HEK293 (cell line): ENCODE measurements around the gene ENGASE.

ENCODE experiments used
- GLIS1 ChIP-seq: fragments of 450-650 bp; formaldehyde crosslinking; IDR thresholded peaks from 2 replicates; pipeline ENCODE4 v1.5.1; 2016; ENCODE audit warnings: missing biosample characterization, missing genetic modification characterization
- KLF1 ChIP-seq: fragments of 450-650 bp; formaldehyde crosslinking; IDR thresholded peaks from 2 replicates; pipeline ENCODE4 v1.5.1; 2016; ENCODE audit warnings: missing biosample characterization, missing genetic modification characterization
- OSR2 ChIP-seq: fragments of 450-650 bp; formaldehyde crosslinking; IDR thresholded peaks from 2 replicates; pipeline ENCODE4 v1.5.1; 2016; ENCODE audit warnings: missing biosample characterization, missing genetic modification characterization
- YY1 ChIP-seq: fragments of 450-650 bp; formaldehyde crosslinking; IDR thresholded peaks from 2 replicates; pipeline ENCODE4 v1.5.1; 2018; ENCODE audit warnings: missing biosample characterization, missing genetic modification characterization
- ZNF138 ChIP-seq: fragments of 450-650 bp; formaldehyde crosslinking; IDR thresholded peaks from 2 replicates; pipeline ENCODE4 v1.5.1; 2016; ENCODE audit warnings: missing biosample characterization, missing genetic modification characterization, borderline replicate concordance
- ZNF366 ChIP-seq: fragments of 450-650 bp; formaldehyde crosslinking; conservative IDR thresholded peaks from 2 replicates; pipeline ENCODE4 v1.5.1; 2016; ENCODE audit warnings: missing biosample characterization, missing genetic modification characterization
- ZNF529 ChIP-seq: fragments of 450-650 bp; formaldehyde crosslinking; IDR thresholded peaks from 2 replicates; pipeline ENCODE4 v1.5.1; 2017; ENCODE audit warnings: missing genetic modification characterization, missing biosample characterization; ENCODE audit not compliant: insufficient replicate concordance
- ZNF660 ChIP-seq: fragments of 450-650 bp; IDR thresholded peaks from 2 replicates; pipeline ENCODE4 v1.5.1; 2018; ENCODE audit warnings: missing biosample characterization, mild to moderate bottlenecking, missing genetic modification characterization
- TF ChIP-seq, protein P1 (sequence below): fragments of 450-650 bp; formaldehyde crosslinking; IDR thresholded peaks from 2 replicates; pipeline ENCODE4 v1.5.1; 2016; ENCODE audit warnings: missing biosample characterization, missing genetic modification characterization
- TF ChIP-seq, protein P2 (sequence below): fragments of 450-650 bp; formaldehyde crosslinking; IDR thresholded peaks from 2 replicates; pipeline ENCODE4 v1.5.1; 2016; ENCODE audit warnings: missing biosample characterization, missing genetic modification characterization
- TF ChIP-seq, protein P3 (sequence below): fragments of 450-650 bp; formaldehyde crosslinking; IDR thresholded peaks from 2 replicates; pipeline ENCODE4 v1.5.1; 2016; ENCODE audit warnings: missing biosample characterization, missing genetic modification characterization
- TF ChIP-seq, protein P4 (sequence below): fragments of 450-650 bp; formaldehyde crosslinking; IDR thresholded peaks from 2 replicates; pipeline ENCODE4 v1.5.1; 2016; ENCODE audit warnings: missing biosample characterization, missing genetic modification characterization

DNA sequence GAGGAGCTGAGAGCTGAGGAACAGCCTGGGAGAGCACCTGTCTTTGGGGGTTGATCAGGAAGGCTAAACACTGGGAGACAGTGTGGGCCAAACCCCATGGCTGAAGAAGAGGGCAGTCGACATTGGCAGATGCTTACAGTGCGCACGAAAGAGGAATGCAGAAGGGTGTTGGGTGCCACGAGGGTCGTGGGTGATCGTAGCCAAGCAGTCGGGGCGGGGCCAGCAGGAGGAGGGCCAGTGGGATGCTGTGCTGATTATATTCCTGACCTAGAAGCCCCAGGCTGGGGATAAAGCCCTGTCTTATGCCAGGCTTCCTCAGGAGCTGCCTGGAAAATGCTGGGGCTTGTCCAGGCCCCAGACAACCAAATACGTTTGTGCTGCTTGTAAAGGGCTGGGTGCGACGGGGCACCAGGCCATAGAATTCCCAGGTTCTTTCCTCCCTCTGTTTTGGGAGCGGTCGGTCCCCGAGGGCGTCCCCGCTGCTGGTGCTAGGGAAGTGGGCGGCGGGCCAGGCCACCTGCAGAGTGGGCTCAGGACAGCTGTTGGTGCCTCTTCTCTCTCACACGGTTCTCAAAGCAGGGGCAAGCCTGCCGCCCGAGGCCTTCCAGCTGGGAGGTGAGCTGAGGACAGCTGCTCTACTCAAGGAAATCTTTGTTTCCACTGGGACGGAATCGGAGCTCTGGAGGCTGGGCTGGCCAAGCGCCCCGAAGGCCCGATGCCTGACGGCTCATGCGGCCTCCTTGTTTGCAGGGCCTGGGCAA lies 40.7 kb upstream of the ENGASE start:
- TF ChIP-seq ZNF529 (tag by site-specific recombination): no peak
- TF ChIP-seq, protein P1, sequence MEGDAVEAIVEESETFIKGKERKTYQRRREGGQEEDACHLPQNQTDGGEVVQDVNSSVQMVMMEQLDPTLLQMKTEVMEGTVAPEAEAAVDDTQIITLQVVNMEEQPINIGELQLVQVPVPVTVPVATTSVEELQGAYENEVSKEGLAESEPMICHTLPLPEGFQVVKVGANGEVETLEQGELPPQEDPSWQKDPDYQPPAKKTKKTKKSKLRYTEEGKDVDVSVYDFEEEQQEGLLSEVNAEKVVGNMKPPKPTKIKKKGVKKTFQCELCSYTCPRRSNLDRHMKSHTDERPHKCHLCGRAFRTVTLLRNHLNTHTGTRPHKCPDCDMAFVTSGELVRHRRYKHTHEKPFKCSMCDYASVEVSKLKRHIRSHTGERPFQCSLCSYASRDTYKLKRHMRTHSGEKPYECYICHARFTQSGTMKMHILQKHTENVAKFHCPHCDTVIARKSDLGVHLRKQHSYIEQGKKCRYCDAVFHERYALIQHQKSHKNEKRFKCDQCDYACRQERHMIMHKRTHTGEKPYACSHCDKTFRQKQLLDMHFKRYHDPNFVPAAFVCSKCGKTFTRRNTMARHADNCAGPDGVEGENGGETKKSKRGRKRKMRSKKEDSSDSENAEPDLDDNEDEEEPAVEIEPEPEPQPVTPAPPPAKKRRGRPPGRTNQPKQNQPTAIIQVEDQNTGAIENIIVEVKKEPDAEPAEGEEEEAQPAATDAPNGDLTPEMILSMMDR (tag by site-specific recombination): no peak
- no peak for TF ChIP-seq ZNF138 (tag by site-specific recombination)
- no peak for TF ChIP-seq YY1 (tag by site-specific recombination)
- TF ChIP-seq ZNF366 (tag by site-specific recombination): no peak
- no peak for TF ChIP-seq OSR2 (tag by site-specific recombination)
- TF ChIP-seq, protein P2, sequence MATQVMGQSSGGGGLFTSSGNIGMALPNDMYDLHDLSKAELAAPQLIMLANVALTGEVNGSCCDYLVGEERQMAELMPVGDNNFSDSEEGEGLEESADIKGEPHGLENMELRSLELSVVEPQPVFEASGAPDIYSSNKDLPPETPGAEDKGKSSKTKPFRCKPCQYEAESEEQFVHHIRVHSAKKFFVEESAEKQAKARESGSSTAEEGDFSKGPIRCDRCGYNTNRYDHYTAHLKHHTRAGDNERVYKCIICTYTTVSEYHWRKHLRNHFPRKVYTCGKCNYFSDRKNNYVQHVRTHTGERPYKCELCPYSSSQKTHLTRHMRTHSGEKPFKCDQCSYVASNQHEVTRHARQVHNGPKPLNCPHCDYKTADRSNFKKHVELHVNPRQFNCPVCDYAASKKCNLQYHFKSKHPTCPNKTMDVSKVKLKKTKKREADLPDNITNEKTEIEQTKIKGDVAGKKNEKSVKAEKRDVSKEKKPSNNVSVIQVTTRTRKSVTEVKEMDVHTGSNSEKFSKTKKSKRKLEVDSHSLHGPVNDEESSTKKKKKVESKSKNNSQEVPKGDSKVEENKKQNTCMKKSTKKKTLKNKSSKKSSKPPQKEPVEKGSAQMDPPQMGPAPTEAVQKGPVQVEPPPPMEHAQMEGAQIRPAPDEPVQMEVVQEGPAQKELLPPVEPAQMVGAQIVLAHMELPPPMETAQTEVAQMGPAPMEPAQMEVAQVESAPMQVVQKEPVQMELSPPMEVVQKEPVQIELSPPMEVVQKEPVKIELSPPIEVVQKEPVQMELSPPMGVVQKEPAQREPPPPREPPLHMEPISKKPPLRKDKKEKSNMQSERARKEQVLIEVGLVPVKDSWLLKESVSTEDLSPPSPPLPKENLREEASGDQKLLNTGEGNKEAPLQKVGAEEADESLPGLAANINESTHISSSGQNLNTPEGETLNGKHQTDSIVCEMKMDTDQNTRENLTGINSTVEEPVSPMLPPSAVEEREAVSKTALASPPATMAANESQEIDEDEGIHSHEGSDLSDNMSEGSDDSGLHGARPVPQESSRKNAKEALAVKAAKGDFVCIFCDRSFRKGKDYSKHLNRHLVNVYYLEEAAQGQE (tag by site-specific recombination): no peak
- TF ChIP-seq, protein P3, sequence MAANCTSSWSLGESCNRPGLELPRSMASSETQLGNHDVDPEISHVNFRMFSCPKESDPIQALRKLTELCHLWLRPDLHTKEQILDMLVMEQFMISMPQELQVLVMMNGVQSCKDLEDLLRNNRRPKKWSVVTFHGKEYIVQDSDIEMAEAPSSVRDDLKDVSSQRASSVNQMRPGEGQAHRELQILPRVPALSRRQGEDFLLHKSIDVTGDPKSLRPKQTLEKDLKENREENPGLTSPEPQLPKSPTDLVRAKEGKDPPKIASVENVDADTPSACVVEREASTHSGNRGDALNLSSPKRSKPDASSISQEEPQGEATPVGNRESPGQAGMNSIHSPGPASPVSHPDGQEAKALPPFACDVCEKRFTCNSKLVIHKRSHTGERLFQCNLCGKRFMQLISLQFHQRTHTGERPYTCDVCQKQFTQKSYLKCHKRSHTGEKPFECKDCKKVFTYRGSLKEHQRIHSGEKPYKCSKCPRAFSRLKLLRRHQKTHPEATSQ (tag by site-specific recombination): no peak
- no peak for TF ChIP-seq GLIS1 (tag by site-specific recombination)
- no peak for TF ChIP-seq KLF1 (tag by site-specific recombination)
- TF ChIP-seq, protein P4, sequence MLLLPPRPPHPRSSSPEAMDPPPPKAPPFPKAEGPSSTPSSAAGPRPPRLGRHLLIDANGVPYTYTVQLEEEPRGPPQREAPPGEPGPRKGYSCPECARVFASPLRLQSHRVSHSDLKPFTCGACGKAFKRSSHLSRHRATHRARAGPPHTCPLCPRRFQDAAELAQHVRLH (tag by site-specific recombination): no peak
- TF ChIP-seq ZNF660 (tag by site-specific recombination): no peak
